HG03521 (cell line): ENCODE results near the gene EIF2B1.
A peak's percentile ranks its signal among the peaks of the same experiment; 100 is the strongest.
"Not testable (repeated sequence)": the region's sequence is repeated elsewhere in the genome, so short reads cannot be mapped to it uniquely, and the experiment has no call there.

ENCODE experiments used
- ATAC-seq: cut with Tn5 transposase; IDR thresholded peaks from one replicate; pipeline ENCODE4 v1.9.1; 2021; ENCODE audit warnings: mild to moderate bottlenecking, moderate library complexity; ENCODE audit not compliant: unreplicated experiment

EIF2B1 gene

GRCh38 chr12:123621101-123621500 lies 12.4 kb downstream of the EIF2B1 start:
- ATAC-seq, result no peak

- ATAC-seq, result no peak
Observed at GRCh38 chr12:123617580-123617979, 15.9 kb downstream of the EIF2B1 start.

- ATAC-seq, result no peak
Observed at GRCh38 chr12:123617144-123617543, 16.3 kb downstream of the EIF2B1 start.

- ATAC-seq, result no peak
Observed at GRCh38 chr12:123614531-123614930, 19.0 kb downstream of the EIF2B1 start.

GRCh38 chr12:123614110-123614509 lies 19.4 kb downstream of the EIF2B1 start:
- no peak for ATAC-seq

GRCh38 chr12:123608182-123608581 lies 25.3 kb downstream of the EIF2B1 start:
- no peak for ATAC-seq

GRCh38 chr12:123607756-123608155 lies 25.7 kb downstream of the EIF2B1 start:
- no peak for ATAC-seq

- not testable (repeated sequence) for ATAC-seq
Observed at GRCh38 chr12:123603495-123603894, 30.0 kb downstream of the EIF2B1 start.

GRCh38 chr12:123602651-123603195 lies 30.8 kb downstream of the EIF2B1 start:
- no peak for ATAC-seq

GRCh38 chr12:123601602-123602489 lies 31.6 kb downstream of the EIF2B1 start, which contains the start of gene DDX55:
Gene DDX55, plus strand, starts transcription at chr12:123602099. Its CDS starts 50 bp downstream, at chr12:123602149.
- peak; percentile 86 for ATAC-seq

GRCh38 chr12:123599721-123600120 lies 33.8 kb downstream of the EIF2B1 start:
- ATAC-seq, result no peak

GRCh38 chr12:123599310-123599709 lies 34.2 kb downstream of the EIF2B1 start:
- no peak for ATAC-seq

- no peak for ATAC-seq
Observed at GRCh38 chr12:123598522-123598921, 35.0 kb downstream of the EIF2B1 start.

- no peak for ATAC-seq
Observed at GRCh38 chr12:123597100-123597499, 36.4 kb downstream of the EIF2B1 start.

- ATAC-seq, result no peak
Observed at GRCh38 chr12:123595729-123596128, 37.8 kb downstream of the EIF2B1 start.

GRCh38 chr12:123591702-123592481 lies 41.6 kb downstream of the EIF2B1 start:
- ATAC-seq, result no peak

- no peak for ATAC-seq
Observed at GRCh38 chr12:123580772-123581171, 52.7 kb downstream of the EIF2B1 start.

- ATAC-seq, result not testable (repeated sequence)
Observed at GRCh38 chr12:123578829-123579228, 54.7 kb downstream of the EIF2B1 start.

- no peak for ATAC-seq
Observed at GRCh38 chr12:123578243-123578642, 55.2 kb downstream of the EIF2B1 start.

GRCh38 chr12:123576611-123577010 lies 56.9 kb downstream of the EIF2B1 start:
- no peak for ATAC-seq

- ATAC-seq, result no peak
Observed at GRCh38 chr12:123573870-123574269, 59.6 kb downstream of the EIF2B1 start.
